ENCODE data around the gene TAF15.

Gene TAF15

DNA sequence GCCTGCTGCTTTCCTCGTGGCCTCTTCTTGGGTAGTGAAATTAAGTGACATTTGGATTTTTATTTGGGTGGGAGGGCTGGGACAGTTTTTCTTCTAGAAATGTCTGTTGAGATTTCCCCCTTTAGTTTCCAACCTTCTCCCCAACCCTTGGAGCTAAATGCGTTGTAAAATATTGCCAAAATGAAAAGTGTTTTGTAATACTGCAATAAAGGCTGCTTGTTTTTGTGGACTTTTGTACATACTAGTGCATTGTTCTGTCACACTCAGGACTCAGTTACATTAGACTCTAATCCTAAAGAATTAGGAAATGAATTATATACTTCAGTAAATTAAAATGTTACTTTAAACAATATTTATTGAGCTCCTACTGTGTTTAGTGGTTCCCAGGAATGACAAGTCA, 37.7 kb downstream of the TAF15 start:
- no peak overlapping the region for H3K9ac ChIP-seq (ENCODE audit: insufficient read length)
- TF ChIP-seq EZH2 (IDR thresholded peaks at IDR 0.05) (no peak), POLR2AphosphoS5 (IDR thresholded peaks at IDR 0.05; ENCODE audit: borderline replicate concordance, low read depth, low read length) (no peak)
- H3K9me3 ChIP-seq (ENCODE audit: low read depth, low read length): no peaks in the 10 kb centered on the region
- peak overlapping the region; percentile 62; the same call in 1 of the 2 replicates for H3K27ac ChIP-seq
- H3K4me3 ChIP-seq: no peak overlapping the region
- H3K36me3 ChIP-seq (ENCODE audit: insufficient read depth, low read length): peaks cover 94% of the 10 kb centered on the region
- no peak for DNase-seq (ENCODE audit: low read depth, low spot score)

DNA sequence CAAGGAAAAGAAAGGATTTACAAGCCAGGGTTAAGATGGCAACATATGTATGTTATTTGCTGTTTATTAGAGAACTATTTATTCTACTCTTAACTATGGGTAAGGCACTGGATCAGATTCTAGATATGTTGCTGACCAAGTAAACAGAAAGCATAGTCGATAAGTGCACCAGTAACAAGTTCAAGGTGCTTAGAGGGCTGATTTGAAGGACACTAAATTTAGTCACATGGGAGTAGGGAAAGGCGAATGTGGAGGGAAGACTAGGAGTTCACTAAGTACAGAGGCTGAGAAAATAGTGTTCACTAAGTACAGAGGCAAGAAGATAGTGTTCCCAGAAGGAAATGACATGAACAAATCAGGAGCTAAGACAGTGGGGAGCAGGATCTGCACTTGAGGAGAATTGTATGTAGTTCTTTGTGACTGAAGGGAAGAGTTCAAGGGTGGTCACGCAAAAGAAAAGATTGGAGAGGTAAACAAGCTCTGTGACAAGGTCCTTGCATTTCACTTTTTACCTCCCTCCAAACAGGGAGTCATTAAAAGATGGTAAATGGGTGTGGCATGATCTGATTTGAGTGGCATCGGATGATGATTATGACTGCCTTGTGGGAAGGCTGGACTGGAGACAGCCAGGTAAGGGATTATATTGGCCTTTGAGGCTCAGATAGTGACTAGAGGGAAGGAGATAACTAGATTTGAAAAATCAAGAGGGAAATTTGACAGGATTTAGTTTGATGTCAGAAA, 38.5 kb downstream of the TAF15 start:
- Histone ChIP-seq H3K9me3 (ENCODE audit: low read depth, low read length) (no peaks in the 10 kb centered on the region), H3K36me3 (ENCODE audit: insufficient read depth, low read length) (peaks cover 91% of the 10 kb centered on the region), H3K4me3 (no peak overlapping the region), H3K9ac (ENCODE audit: insufficient read length) (no peak overlapping the region), H3K27ac (peak overlapping the region; percentile 62)
- TF ChIP-seq POLR2AphosphoS5 (IDR thresholded peaks at IDR 0.05; ENCODE audit: borderline replicate concordance, low read depth, low read length) (no peak), FOXP2 (optimal IDR thresholded peaks at IDR 0.05; ENCODE audit: control extremely low read depth, extremely low read length, insufficient read depth) (no peak), EZH2 (IDR thresholded peaks at IDR 0.05) (no peak)
- no peak for DNase-seq (ENCODE audit: low read depth, low spot score)

DNA sequence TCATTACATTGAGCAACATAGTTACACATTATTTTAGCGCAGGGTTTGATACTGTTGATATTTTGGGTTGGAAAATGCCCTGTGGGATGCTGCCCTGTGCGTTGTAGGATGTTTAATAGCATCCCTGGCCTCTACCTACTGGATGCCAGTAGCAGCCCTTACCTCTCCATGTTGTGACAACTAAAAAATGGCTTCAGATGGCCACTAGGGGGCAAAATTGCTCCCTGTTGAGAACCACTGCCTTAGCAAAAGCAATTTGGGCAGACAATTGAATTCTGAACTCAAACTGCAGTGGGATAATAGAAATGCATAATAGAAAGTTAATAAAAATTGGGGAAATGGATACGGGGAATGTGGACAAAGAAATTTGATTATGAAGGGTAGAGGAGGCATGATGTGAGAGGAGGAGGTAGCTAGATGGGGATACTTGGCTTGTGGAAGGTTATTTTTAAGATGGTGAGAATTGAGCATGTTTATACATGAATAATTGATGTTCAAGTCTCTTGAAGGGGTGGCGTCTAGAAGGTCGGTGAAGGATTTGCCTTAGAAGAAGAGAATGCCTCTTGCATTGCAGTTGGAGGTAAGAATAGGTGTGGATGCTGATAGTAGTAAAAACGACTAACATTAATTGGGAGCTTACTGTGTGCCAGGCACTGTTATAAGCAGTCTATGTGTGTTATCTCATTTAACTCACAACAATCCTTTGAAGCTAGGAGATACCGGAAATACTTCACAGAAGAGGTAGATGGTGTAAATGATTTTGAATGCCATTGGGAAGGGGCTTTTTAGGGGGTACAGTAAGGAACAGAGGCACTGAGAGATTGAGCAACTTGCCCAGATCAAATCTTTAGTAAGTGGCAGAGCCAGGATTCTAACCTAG, 40.4 kb downstream of the TAF15 start:
- TF ChIP-seq POLR2AphosphoS5 (IDR thresholded peaks at IDR 0.05; ENCODE audit: borderline replicate concordance, low read depth, low read length): no peak
- TF ChIP-seq EZH2 (IDR thresholded peaks at IDR 0.05): no peak
- TF ChIP-seq FOXP2 (optimal IDR thresholded peaks at IDR 0.05; ENCODE audit: control extremely low read depth, extremely low read length, insufficient read depth): no peak
- H3K9me3 ChIP-seq (ENCODE audit: low read depth, low read length): no peaks in the 10 kb centered on the region
- no peak overlapping the region for H3K4me3 ChIP-seq
- H3K27ac ChIP-seq: no peak overlapping the region
- peaks cover 84% of the 10 kb centered on the region for H3K36me3 ChIP-seq (ENCODE audit: insufficient read depth, low read length)
- DNase-seq (ENCODE audit: low read depth, low spot score): peak; percentile 45
- H3K9ac ChIP-seq (ENCODE audit: insufficient read length): no peak overlapping the region

DNA sequence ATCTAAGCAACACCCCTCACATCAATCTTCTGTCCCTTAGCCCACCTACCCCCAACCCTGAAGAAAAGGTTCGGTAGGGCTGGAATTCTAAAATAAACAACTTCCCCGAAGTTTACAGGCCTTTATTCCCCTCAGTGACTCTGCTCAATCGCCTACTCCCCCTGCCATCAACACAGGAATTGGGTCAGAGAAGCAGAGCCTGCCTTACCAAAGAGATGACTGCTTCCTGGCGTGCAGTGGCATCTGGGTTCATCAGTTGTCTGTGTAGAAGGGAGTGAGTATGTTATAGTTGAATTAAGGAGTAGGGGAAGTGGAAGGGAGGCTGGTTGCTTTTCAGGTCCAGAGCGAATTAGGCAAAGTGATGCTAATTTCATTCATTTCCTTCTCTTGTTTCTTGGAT, 46.7 kb downstream of the TAF15 start:
- Histone ChIP-seq H3K27ac (no peak overlapping the region), H3K36me3 (ENCODE audit: insufficient read depth, low read length) (peaks cover 39% of the 10 kb centered on the region), H3K9ac (ENCODE audit: insufficient read length) (no peak overlapping the region), H3K9me3 (ENCODE audit: low read depth, low read length) (no peaks in the 10 kb centered on the region), H3K4me3 (no peak overlapping the region)
- DNase-seq (ENCODE audit: low read depth, low spot score): no peak
- TF ChIP-seq POLR2AphosphoS5 (IDR thresholded peaks at IDR 0.05; ENCODE audit: borderline replicate concordance, low read depth, low read length): no peak
- no peak for TF ChIP-seq FOXP2 (optimal IDR thresholded peaks at IDR 0.05; ENCODE audit: control extremely low read depth, extremely low read length, insufficient read depth)
- no peak for TF ChIP-seq EZH2 (IDR thresholded peaks at IDR 0.05)

DNA sequence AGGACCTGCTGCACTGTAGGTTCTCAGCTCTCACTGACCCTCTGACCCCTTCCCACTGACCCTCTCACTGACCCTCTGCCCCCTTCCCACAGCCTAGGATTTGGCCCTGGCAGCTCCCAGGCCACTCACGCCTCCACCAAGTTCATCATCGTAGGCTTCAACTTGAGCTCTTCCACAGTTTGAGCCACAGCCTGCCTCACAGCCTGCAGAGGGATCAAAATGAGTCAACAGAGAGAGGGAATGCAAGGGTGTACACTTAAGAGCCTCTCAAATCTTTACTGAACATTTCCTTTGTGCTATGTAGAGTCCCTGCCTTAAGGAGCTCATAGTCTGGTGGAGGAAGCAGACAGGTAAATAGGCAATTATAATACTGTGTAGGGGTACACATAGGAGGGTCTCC, 47.3 kb downstream of the TAF15 start:
- TF ChIP-seq FOXP2 (optimal IDR thresholded peaks at IDR 0.05; ENCODE audit: control extremely low read depth, extremely low read length, insufficient read depth) (no peak), EZH2 (IDR thresholded peaks at IDR 0.05) (no peak), POLR2AphosphoS5 (IDR thresholded peaks at IDR 0.05; ENCODE audit: borderline replicate concordance, low read depth, low read length) (no peak)
- no peak overlapping the region for H3K4me3 ChIP-seq
- H3K9me3 ChIP-seq (ENCODE audit: low read depth, low read length): no peaks in the 10 kb centered on the region
- no peak overlapping the region for H3K27ac ChIP-seq
- H3K9ac ChIP-seq (ENCODE audit: insufficient read length): no peak overlapping the region
- H3K36me3 ChIP-seq (ENCODE audit: insufficient read depth, low read length): peaks cover 33% of the 10 kb centered on the region
- no peak for DNase-seq (ENCODE audit: low read depth, low spot score)

DNA sequence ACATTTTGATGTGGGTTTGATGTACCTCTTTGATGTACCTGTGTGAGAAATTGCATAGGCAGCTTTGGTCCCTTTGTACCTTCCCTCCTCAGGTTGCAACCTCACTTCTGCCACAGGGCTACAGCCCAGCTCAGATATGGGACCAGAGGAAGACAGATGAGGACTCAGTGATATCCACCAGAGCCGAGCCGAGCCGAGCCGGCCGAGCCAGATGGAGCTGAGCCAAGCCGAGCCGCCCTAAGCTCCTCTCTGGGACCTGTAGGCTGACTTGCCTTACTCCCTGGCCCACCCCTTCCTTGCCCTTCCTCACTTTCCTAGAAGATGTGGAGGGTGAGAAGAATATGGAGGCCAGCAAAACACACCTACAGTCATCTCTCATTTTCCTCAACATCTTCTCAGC, 55.6 kb downstream of the TAF15 start:
- no peak for TF ChIP-seq EZH2 (IDR thresholded peaks at IDR 0.05)
- no peak for TF ChIP-seq POLR2AphosphoS5 (IDR thresholded peaks at IDR 0.05; ENCODE audit: borderline replicate concordance, low read depth, low read length)
- Histone ChIP-seq H3K36me3 (ENCODE audit: insufficient read depth, low read length) (no peaks in the 10 kb centered on the region; the same call in 1 of the 2 replicates), H3K4me3 (no peak overlapping the region), H3K9me3 (ENCODE audit: low read depth, low read length) (no peaks in the 10 kb centered on the region), H3K27ac (no peak overlapping the region), H3K9ac (ENCODE audit: insufficient read length) (no peak overlapping the region)
- no peak for DNase-seq (ENCODE audit: low read depth, low spot score)

DNA sequence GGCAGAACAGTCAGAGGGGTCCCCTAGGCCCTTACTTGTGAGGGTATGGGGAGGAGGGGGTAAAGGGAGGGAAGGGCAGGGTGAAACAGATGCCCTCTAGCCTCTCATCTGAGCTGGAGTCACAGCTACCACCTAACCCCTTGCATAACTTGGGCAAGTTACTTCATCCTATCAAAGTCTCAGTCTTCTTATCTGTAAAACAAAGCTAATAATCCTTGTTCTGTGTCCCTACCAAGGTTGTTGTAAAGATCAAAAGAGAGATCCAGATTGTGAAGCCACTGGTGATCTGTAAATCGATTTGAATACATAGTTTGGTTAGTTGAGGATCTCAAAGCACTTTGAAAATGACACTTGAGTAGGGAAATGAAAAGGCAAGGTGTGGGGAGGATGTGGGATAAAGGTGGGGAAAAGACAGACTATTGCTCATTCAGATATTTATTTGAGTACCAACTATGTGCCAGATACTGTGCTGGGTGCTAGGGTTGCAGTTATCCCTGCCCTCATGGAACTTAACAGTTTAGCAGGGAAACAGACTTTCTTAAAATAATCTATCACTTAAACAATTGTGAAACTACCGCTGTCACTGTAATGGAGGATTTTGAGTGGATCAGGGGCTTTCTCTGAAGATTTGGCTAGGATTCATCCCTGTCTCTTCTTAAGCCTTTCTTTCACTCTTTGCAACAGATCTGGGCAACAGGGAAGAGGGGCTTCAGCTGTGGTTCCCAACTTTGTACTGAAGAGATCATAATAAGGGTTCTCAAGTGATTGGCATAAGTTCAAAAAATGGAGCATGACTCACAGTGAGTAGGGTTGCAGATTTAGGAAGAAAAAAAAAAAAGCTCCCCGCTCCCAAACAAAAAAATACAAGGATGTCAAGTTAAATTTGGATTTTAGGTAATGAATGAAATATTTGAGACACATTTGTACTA, 56.4 kb downstream of the TAF15 start:
- Histone ChIP-seq H3K27ac (peak overlapping the region; percentile 58; the same call in 1 of the 2 replicates), H3K4me3 (no peak overlapping the region), H3K9me3 (ENCODE audit: low read depth, low read length) (no peaks in the 10 kb centered on the region), H3K36me3 (ENCODE audit: insufficient read depth, low read length) (no peaks in the 10 kb centered on the region; the same call in 1 of the 2 replicates), H3K9ac (ENCODE audit: insufficient read length) (no peak overlapping the region)
- no peak for DNase-seq (ENCODE audit: low read depth, low spot score)
- no peak for TF ChIP-seq POLR2AphosphoS5 (IDR thresholded peaks at IDR 0.05; ENCODE audit: borderline replicate concordance, low read depth, low read length)
- no peak for TF ChIP-seq EZH2 (IDR thresholded peaks at IDR 0.05)
- no peak for TF ChIP-seq FOXP2 (optimal IDR thresholded peaks at IDR 0.05; ENCODE audit: control extremely low read depth, extremely low read length, insufficient read depth)
